Activated T-cell treated with anti-CD3 and anti-CD28 coated beads, Interleukin-2, amount 50 U/mL, for 72 hours (primary cell): ENCODE results near the gene HELZ. TPM values are rescaled to one million over a fixed set of nuclear protein-coding genes. Genes with fewer than 3 reads are reported as not detected.

ENCODE experiments used
- ATAC-seq, 2 donors: fragments of 150-1000 bp; cut with Tn5 transposase; replicated peaks in 1 of 2; 2 replicates each; pipeline ENCODE4 v1.10.0; 2021; ENCODE audit warnings: moderate library complexity in 2 of 2, mild to moderate bottlenecking in 1 of 2
- DNase-seq, 2 donors: peaks; one replicate each; pipeline ENCODE4 v3.0.0; 2021 to 2022; ENCODE audit warnings: mixed read lengths in 1 of 2
- H3K27ac Mint-ChIP-seq: one replicate; pipeline ENCODE4 v1.8.0; 2022; ENCODE audit warnings: mild to moderate bottlenecking, moderate library complexity, mixed read lengths
- H3K27me3 Mint-ChIP-seq: one replicate; pipeline ENCODE4 v1.8.0; 2022; ENCODE audit warnings: low read depth, mixed read lengths
- H3K36me3 Mint-ChIP-seq, 2 donors: one replicate each; pipeline ENCODE4 v1.8.0; 2022; ENCODE audit warnings: mixed read lengths in 2 of 2, mild to moderate bottlenecking in 1 of 2; ENCODE audit not compliant: insufficient read depth in 2 of 2
- H3K4me1 Mint-ChIP-seq: one replicate; pipeline ENCODE4 v1.8.0; 2022; ENCODE audit warnings: low read depth, mixed read lengths
- H3K4me3 Mint-ChIP-seq, 2 donors: one replicate each; pipeline ENCODE4 v1.8.0; 2022; ENCODE audit warnings: mild to moderate bottlenecking in 2 of 2, mixed read lengths in 2 of 2, moderate library complexity in 2 of 2
- H3K9me3 Mint-ChIP-seq, 2 donors: one replicate each; pipeline ENCODE4 v1.8.0; 2022; ENCODE audit warnings: mixed read lengths in 2 of 2
- total RNA-seq, 2 donors: library from RNA; stranded (reverse); gene quantifications; one replicate each; pipeline ENCODE4 v1.2.3, GENCODE V29; 2022

The HELZ gene
- total RNA-seq, 2 donors from 2014 or later, result 51.3 to 52.0 TPM

- no peak overlapping the region for H3K4me3 Mint-ChIP-seq
- DNase-seq, result no peak
- no peak for ATAC-seq
- no peaks in the 10 kb centered on the region for H3K36me3 Mint-ChIP-seq
- no peaks in the 10 kb centered on the region for H3K9me3 Mint-ChIP-seq
- H3K27me3 Mint-ChIP-seq, result no peaks in the 10 kb centered on the region
- H3K4me1 Mint-ChIP-seq, result no peaks in the 10 kb centered on the region
- H3K27ac Mint-ChIP-seq, result no peak overlapping the region
Measured at GRCh38 chr17:67056746-67057490, 188.1 kb downstream of the HELZ start.

DNA sequence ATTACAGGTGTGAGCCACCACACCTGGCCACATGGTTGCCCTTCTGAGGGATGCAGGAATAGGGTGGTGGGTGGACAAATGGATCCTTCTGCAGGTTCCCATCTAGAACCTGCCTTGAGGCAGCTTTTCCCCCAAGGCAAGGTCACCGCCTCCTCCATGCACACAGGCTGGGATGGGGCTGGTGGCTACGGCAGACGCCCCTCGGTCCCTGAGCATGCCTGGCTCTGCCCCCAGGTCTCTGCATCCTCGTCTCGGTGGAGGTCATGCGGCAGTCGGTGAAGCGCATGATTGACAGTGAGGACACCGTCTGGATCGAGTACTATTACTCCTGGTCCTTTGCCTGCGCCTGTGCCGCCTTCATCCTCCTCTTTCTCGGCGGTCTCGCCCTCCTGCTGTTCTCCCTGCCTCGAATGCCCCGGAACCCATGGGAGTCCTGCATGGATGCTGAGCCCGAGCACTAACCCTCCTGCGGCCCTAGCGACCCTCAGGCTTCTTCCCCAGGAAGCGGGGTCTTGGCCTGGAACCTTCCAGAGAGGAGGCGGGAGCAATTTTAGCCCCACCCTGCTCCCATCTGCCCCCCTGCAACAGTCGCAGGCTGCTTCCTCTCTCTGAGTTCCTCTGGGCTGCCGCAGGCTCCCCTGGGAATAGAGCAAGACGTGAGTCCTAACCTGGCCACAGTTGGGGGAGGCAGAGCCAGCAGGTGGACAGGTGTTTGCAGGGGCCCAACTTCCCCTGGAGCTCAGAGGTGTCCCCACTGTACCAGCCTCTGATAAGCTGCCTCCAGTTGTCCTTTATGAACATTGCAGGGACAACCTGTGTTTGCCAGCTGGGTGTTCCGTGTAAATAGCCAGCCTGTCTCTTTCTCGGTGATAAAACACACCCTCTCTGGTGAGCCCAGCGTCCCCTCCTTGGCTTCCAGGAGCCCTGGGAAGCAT, 188.9 kb downstream of the HELZ start:
- no peaks in the 10 kb centered on the region for H3K36me3 Mint-ChIP-seq
- H3K27ac Mint-ChIP-seq, result no peak overlapping the region
- H3K4me1 Mint-ChIP-seq, result no peaks in the 10 kb centered on the region
- no peak for DNase-seq
- no peaks in the 10 kb centered on the region for H3K9me3 Mint-ChIP-seq
- no peak overlapping the region for H3K4me3 Mint-ChIP-seq
- H3K27me3 Mint-ChIP-seq, result no peaks in the 10 kb centered on the region
- ATAC-seq, result no peak

DNA sequence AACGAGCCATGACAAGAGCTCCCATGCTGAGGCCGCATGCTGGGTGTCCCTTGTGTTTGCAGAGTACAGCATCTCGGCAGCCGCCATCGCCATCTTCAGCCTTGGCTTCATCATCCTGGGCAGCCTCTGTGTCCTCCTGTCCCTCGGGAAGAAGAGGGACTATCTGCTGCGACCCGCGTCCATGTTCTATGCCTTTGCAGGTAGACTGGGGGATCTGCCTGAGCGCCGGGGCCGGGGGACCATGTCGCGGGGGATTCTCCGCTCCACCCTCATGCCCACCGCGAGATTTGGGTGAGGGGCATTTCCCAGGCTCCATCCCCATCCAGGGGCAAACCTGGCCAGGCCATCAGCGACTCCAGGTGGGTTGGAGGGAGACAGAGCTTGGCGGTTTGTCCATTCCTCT, 190.0 kb downstream of the HELZ start:
- ATAC-seq, result no peak
- no peaks in the 10 kb centered on the region for H3K36me3 Mint-ChIP-seq
- H3K4me1 Mint-ChIP-seq, result no peaks in the 10 kb centered on the region
- H3K27ac Mint-ChIP-seq, result no peak overlapping the region
- no peaks in the 10 kb centered on the region for H3K9me3 Mint-ChIP-seq
- no peak overlapping the region for H3K4me3 Mint-ChIP-seq
- no peak for DNase-seq
- H3K27me3 Mint-ChIP-seq, result no peaks in the 10 kb centered on the region

GRCh38 chr17:67054608-67055007, 190.4 kb downstream of the HELZ start:
- no peak for ATAC-seq
- H3K27ac Mint-ChIP-seq, result no peak overlapping the region
- DNase-seq, result no peak

DNA sequence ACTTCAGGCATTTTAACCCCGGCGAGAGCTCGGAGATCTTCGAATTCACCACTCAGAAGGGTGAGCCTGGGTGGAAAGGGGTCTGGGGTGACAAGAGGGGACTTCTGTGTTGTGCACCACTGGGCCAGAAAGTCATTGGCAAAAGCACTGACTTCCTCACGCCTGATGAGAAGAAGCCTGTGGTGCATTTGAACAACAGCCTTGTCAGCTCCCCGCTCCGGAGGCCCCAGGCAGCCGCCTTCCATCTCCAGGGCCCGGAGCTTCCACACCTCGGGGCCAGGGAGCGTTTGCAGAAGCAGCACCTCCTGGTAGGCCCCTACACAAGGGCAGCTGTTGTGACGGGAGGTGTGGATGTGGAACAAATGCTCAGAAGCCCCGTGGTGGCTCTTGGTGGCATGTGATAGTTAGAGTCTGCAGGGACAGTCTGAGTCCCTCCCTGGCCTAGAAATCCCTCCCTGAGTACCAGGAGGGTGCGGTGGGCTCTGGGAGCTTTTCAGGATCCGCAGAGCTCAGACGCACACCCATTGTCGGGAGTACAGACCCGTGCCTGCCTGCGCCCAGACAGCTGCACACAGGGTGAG, 190.9 kb downstream of the HELZ start:
- Mint-ChIP-seq H3K4me3 (no peak overlapping the region), H3K27ac (no peak overlapping the region), H3K9me3 (peaks cover under 1 to 3% of the 10 kb centered on the region in 2 donors), H3K4me1 (no peaks in the 10 kb centered on the region), H3K36me3 (no peaks in the 10 kb centered on the region), H3K27me3 (no peaks in the 10 kb centered on the region)
- no peak for DNase-seq
- no peak for ATAC-seq

More at GRCh38 chr17:67054608-67055007, 190.4 kb downstream of the HELZ start:
- H3K4me1 Mint-ChIP-seq, result no peaks in the 10 kb centered on the region
- H3K27me3 Mint-ChIP-seq, result no peaks in the 10 kb centered on the region
- H3K9me3 Mint-ChIP-seq, result no peaks in the 10 kb centered on the region
- H3K36me3 Mint-ChIP-seq, result no peaks in the 10 kb centered on the region
- no peak overlapping the region for H3K4me3 Mint-ChIP-seq

GRCh38 chr17:67053438-67054000, 191.5 kb downstream of the HELZ start:
- Mint-ChIP-seq H3K9me3 (peaks cover 6 to 7% of the 10 kb centered on the region in 2 donors), H3K27me3 (no peaks in the 10 kb centered on the region), H3K4me3 (no peak overlapping the region), H3K27ac (no peak overlapping the region), H3K4me1 (no peaks in the 10 kb centered on the region), H3K36me3 (peaks cover 3 to 4% of the 10 kb centered on the region in 2 donors)
- DNase-seq (no peak), ATAC-seq (no peak)

- no peak for ATAC-seq
- Mint-ChIP-seq H3K27ac (no peak overlapping the region), H3K27me3 (no peaks in the 10 kb centered on the region), H3K36me3 (peaks cover 7% of the 10 kb centered on the region in 2 donors), H3K4me3 (no peak overlapping the region), H3K4me1 (no peaks in the 10 kb centered on the region), H3K9me3 (peaks cover 10% of the 10 kb centered on the region in 2 donors)
- DNase-seq, result no peak
Measured at GRCh38 chr17:67052720-67053437, 192.1 kb downstream of the HELZ start.

DNA sequence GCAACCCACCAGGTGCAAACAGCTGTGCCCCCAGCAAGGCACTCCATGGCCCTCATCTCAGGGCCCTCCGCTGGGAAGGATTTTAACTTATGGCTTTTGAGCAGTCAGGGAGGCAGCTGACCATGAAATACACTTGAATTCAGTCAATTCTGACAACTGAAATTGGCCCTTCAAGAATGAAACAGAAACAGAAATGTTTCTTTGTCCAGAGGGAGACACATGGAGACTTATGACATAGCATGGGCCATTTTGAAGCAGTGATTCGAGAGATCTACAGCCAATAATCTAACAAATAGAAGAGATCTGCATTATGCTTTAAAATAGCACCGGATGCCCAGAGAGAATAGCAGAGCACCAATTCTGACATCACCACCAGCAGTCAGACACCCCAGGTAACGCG, 193.2 kb downstream of the HELZ start:
- Mint-ChIP-seq H3K4me3 (no peak overlapping the region), H3K9me3 (peaks cover 10% of the 10 kb centered on the region in 2 donors), H3K27ac (no peak overlapping the region), H3K36me3 (peaks cover 9 to 14% of the 10 kb centered on the region in 2 donors), H3K4me1 (no peaks in the 10 kb centered on the region), H3K27me3 (no peaks in the 10 kb centered on the region)
- DNase-seq (no peak), ATAC-seq (no peak)

GRCh38 chr17:67051155-67051538, 193.8 kb downstream of the HELZ start:
- Mint-ChIP-seq H3K4me3 (no peak overlapping the region), H3K9me3 (peaks cover 10% of the 10 kb centered on the region in 2 donors), H3K4me1 (no peaks in the 10 kb centered on the region), H3K36me3 (peaks cover 9 to 14% of the 10 kb centered on the region in 2 donors), H3K27me3 (no peaks in the 10 kb centered on the region), H3K27ac (no peak overlapping the region)
- ATAC-seq, result no peak
- DNase-seq, result no peak

- no peak for DNase-seq
- H3K27ac Mint-ChIP-seq, result no peak overlapping the region
- no peak for ATAC-seq
- peaks cover 10% of the 10 kb centered on the region in 2 donors for H3K9me3 Mint-ChIP-seq
- H3K4me3 Mint-ChIP-seq, result no peak overlapping the region
- peaks cover 9 to 14% of the 10 kb centered on the region in 2 donors for H3K36me3 Mint-ChIP-seq
- no peaks in the 10 kb centered on the region for H3K27me3 Mint-ChIP-seq
- no peaks in the 10 kb centered on the region for H3K4me1 Mint-ChIP-seq
Measured at GRCh38 chr17:67050471-67051154, 194.4 kb downstream of the HELZ start.

- ATAC-seq (no peak), DNase-seq (no peak)
- Mint-ChIP-seq H3K4me1 (no peaks in the 10 kb centered on the region), H3K27ac (no peak overlapping the region), H3K4me3 (no peak overlapping the region), H3K27me3 (no peaks in the 10 kb centered on the region), H3K36me3 (peaks cover 9 to 14% of the 10 kb centered on the region in 2 donors), H3K9me3 (peaks cover 10% of the 10 kb centered on the region in 2 donors)
Measured at GRCh38 chr17:67050066-67050465, 194.9 kb downstream of the HELZ start.
